ENCODE data around the gene SMG6.
"Not testable (repeated sequence)": the region's sequence is repeated elsewhere in the genome, so short reads cannot be mapped to it uniquely, and the experiment has no call there.

Gene SMG6

GRCh38 chr17:2202996-2203575 lies 100.5 kb downstream of the SMG6 start:
- no peak for ATAC-seq (ENCODE audit: low read depth)
- peaks cover 3% of the 10 kb centered on the region for H3K4me1 Mint-ChIP-seq
- no peaks in the 10 kb centered on the region for H3K27me3 Mint-ChIP-seq
- no peaks in the 10 kb centered on the region for H3K9me3 Mint-ChIP-seq
- no peak overlapping the region for H3K4me3 Mint-ChIP-seq
- peaks cover 6% of the 10 kb centered on the region for H3K36me3 Mint-ChIP-seq
- H3K27ac Mint-ChIP-seq: no peak overlapping the region
- no peak for DNase-seq (ENCODE audit: low spot score in 2 of 2)

GRCh38 chr17:2202302-2202995 lies 101.1 kb downstream of the SMG6 start:
- DNase-seq (ENCODE audit: low spot score in 2 of 2) (no peak), ATAC-seq (ENCODE audit: low read depth) (no peak)
- Mint-ChIP-seq H3K27ac (no peak overlapping the region), H3K27me3 (no peaks in the 10 kb centered on the region), H3K9me3 (no peaks in the 10 kb centered on the region), H3K4me3 (no peak overlapping the region), H3K4me1 (peaks cover 3% of the 10 kb centered on the region), H3K36me3 (peaks cover 8% of the 10 kb centered on the region)

GRCh38 chr17:2199386-2199785 lies 104.2 kb downstream of the SMG6 start:
- DNase-seq (ENCODE audit: low spot score in 2 of 2); H3K27ac Mint-ChIP-seq; H3K4me3 Mint-ChIP-seq; H3K9me3 Mint-ChIP-seq; ATAC-seq (ENCODE audit: low read depth); H3K27me3 Mint-ChIP-seq: not testable (repeated sequence)
- Mint-ChIP-seq H3K36me3 (peaks cover 13% of the 10 kb centered on the region), H3K4me1 (peaks cover 11% of the 10 kb centered on the region)

- Mint-ChIP-seq H3K4me1 (peaks cover 13% of the 10 kb centered on the region), H3K27ac (no peak overlapping the region), H3K27me3 (no peaks in the 10 kb centered on the region), H3K9me3 (no peaks in the 10 kb centered on the region), H3K4me3 (no peak overlapping the region), H3K36me3 (peaks cover 17% of the 10 kb centered on the region)
- ATAC-seq (ENCODE audit: low read depth) (no peak), DNase-seq (ENCODE audit: low spot score in 2 of 2) (no peak)
These were observed 104.7 kb downstream of the SMG6 start for GRCh38 chr17:2198927-2199326.

- DNase-seq (ENCODE audit: low spot score in 2 of 2): no peak
- no peak overlapping the region for H3K4me3 Mint-ChIP-seq
- peaks cover 20% of the 10 kb centered on the region for H3K36me3 Mint-ChIP-seq
- ATAC-seq (ENCODE audit: low read depth): no peak
- H3K27me3 Mint-ChIP-seq: no peaks in the 10 kb centered on the region
- peaks cover 20% of the 10 kb centered on the region for H3K4me1 Mint-ChIP-seq
- H3K27ac Mint-ChIP-seq: no peak overlapping the region
- no peaks in the 10 kb centered on the region for H3K9me3 Mint-ChIP-seq
These were observed 106.3 kb downstream of the SMG6 start for GRCh38 chr17:2197271-2197670.

GRCh38 chr17:2195729-2196128 lies 107.9 kb downstream of the SMG6 start:
- H3K27ac Mint-ChIP-seq: no peak overlapping the region
- no peak for DNase-seq (ENCODE audit: low spot score in 2 of 2)
- no peak overlapping the region for H3K4me3 Mint-ChIP-seq
- peaks cover 23% of the 10 kb centered on the region for H3K4me1 Mint-ChIP-seq
- peak; percentile 69 for ATAC-seq (ENCODE audit: low read depth)
- no peaks in the 10 kb centered on the region for H3K9me3 Mint-ChIP-seq
- peaks cover 22% of the 10 kb centered on the region for H3K36me3 Mint-ChIP-seq
- H3K27me3 Mint-ChIP-seq: no peaks in the 10 kb centered on the region

- no peaks in the 10 kb centered on the region for H3K27me3 Mint-ChIP-seq
- no peak for ATAC-seq (ENCODE audit: low read depth)
- H3K4me1 Mint-ChIP-seq: peaks cover 23% of the 10 kb centered on the region
- H3K36me3 Mint-ChIP-seq: peaks cover 22% of the 10 kb centered on the region
- no peak overlapping the region for H3K4me3 Mint-ChIP-seq
- H3K27ac Mint-ChIP-seq: no peak overlapping the region
- no peak for DNase-seq (ENCODE audit: low spot score in 2 of 2)
- H3K9me3 Mint-ChIP-seq: no peaks in the 10 kb centered on the region
These were observed 108.7 kb downstream of the SMG6 start for GRCh38 chr17:2194889-2195335.

GRCh38 chr17:2192367-2193057 lies 111.1 kb downstream of the SMG6 start:
- peaks cover 20% of the 10 kb centered on the region for H3K4me1 Mint-ChIP-seq
- H3K36me3 Mint-ChIP-seq: peaks cover 27% of the 10 kb centered on the region
- no peaks in the 10 kb centered on the region for H3K27me3 Mint-ChIP-seq
- H3K27ac Mint-ChIP-seq: no peak overlapping the region
- no peak overlapping the region for H3K4me3 Mint-ChIP-seq
- ATAC-seq (ENCODE audit: low read depth) (no peak), DNase-seq (ENCODE audit: low spot score in 2 of 2) (no peak)
- H3K9me3 Mint-ChIP-seq: no peaks in the 10 kb centered on the region

GRCh38 chr17:2191785-2192184 lies 111.8 kb downstream of the SMG6 start:
- Mint-ChIP-seq H3K9me3 (no peaks in the 10 kb centered on the region), H3K4me3 (no peak overlapping the region), H3K27me3 (no peaks in the 10 kb centered on the region), H3K4me1 (peaks cover 20% of the 10 kb centered on the region), H3K27ac (peak overlapping the region; percentile 6), H3K36me3 (peaks cover 24% of the 10 kb centered on the region)
- ATAC-seq (ENCODE audit: low read depth): no peak
- no peak for DNase-seq (ENCODE audit: low spot score in 2 of 2)

- Mint-ChIP-seq H3K27me3 (no peaks in the 10 kb centered on the region), H3K4me3 (no peak overlapping the region), H3K9me3 (no peaks in the 10 kb centered on the region), H3K36me3 (peaks cover 27% of the 10 kb centered on the region), H3K27ac (no peak overlapping the region), H3K4me1 (peaks cover 20% of the 10 kb centered on the region)
- DNase-seq (ENCODE audit: low spot score in 2 of 2): no peak
- ATAC-seq (ENCODE audit: low read depth): no peak
These were observed 112.4 kb downstream of the SMG6 start for GRCh38 chr17:2191227-2191626.

GRCh38 chr17:2190014-2190413 lies 113.6 kb downstream of the SMG6 start:
- DNase-seq (ENCODE audit: low spot score in 2 of 2) (no peak), ATAC-seq (ENCODE audit: low read depth) (no peak)
- Mint-ChIP-seq H3K4me1 (peaks cover 17% of the 10 kb centered on the region), H3K36me3 (peaks cover 38% of the 10 kb centered on the region), H3K4me3 (no peak overlapping the region), H3K27ac (no peak overlapping the region), H3K9me3 (no peaks in the 10 kb centered on the region), H3K27me3 (no peaks in the 10 kb centered on the region)

- DNase-seq (ENCODE audit: low spot score in 2 of 2) (no peak), ATAC-seq (ENCODE audit: low read depth) (no peak)
- Mint-ChIP-seq H3K27me3 (no peaks in the 10 kb centered on the region), H3K4me1 (peaks cover 16% of the 10 kb centered on the region), H3K36me3 (peaks cover 34% of the 10 kb centered on the region), H3K4me3 (no peak overlapping the region), H3K9me3 (no peaks in the 10 kb centered on the region), H3K27ac (no peak overlapping the region)
These were observed 114.5 kb downstream of the SMG6 start for GRCh38 chr17:2188971-2189630.

GRCh38 chr17:2187758-2188157 lies 115.8 kb downstream of the SMG6 start:
- Mint-ChIP-seq H3K27me3 (no peaks in the 10 kb centered on the region), H3K27ac (no peak overlapping the region), H3K4me3 (no peak overlapping the region), H3K9me3 (no peaks in the 10 kb centered on the region), H3K36me3 (peaks cover 36% of the 10 kb centered on the region), H3K4me1 (peaks cover 19% of the 10 kb centered on the region)
- DNase-seq (ENCODE audit: low spot score in 2 of 2) (no peak), ATAC-seq (ENCODE audit: low read depth) (no peak)

GRCh38 chr17:2186937-2187336 lies 116.6 kb downstream of the SMG6 start:
- Mint-ChIP-seq H3K4me3 (no peak overlapping the region), H3K27ac (no peak overlapping the region), H3K27me3 (no peaks in the 10 kb centered on the region), H3K36me3 (peaks cover 36% of the 10 kb centered on the region), H3K4me1 (peaks cover 12% of the 10 kb centered on the region), H3K9me3 (no peaks in the 10 kb centered on the region)
- ATAC-seq (ENCODE audit: low read depth) (no peak), DNase-seq (ENCODE audit: low spot score in 2 of 2) (no peak)
